Stimulated activated CD4-positive, alpha-beta T cell treated with anti-CD3 and anti-CD28 coated beads, Interleukin-15, amount 100 ng/mL, for 48 hours (primary cell): ENCODE results near the gene C2CD3.
"Not testable (repeated sequence)": the region's sequence is repeated elsewhere in the genome, so short reads cannot be mapped to it uniquely, and the experiment has no call there.

ENCODE experiments used
- DNase-seq, 2 donors: peaks; one replicate each; pipeline ENCODE4 v3.0.0-alpha.2; 2020; ENCODE audit warnings: low read depth in 2 of 2

The C2CD3 gene

GRCh38 chr11:74157169-74157568, 13.6 kb downstream of the C2CD3 start:
- DNase-seq = no peak

GRCh38 chr11:74154620-74155281, 16.1 kb downstream of the C2CD3 start:
- no peak for DNase-seq

DNA sequence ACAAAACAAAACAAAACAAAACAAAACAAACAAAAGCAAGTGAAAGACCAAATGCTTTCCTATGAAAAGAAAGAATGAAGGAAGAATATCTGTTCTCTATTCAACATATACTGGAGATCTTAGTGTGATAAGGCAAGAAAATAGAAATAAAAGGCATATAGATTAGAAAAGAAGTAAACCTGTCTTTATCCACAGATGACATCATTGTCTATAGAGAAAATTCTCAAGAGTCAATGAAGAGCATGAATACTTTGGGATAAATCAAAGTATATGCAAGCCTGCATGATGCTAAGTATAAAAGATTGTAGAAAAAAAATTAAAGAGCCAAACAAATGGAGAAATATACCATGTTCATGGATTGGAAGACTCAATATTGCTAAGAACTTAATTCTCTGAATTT, 17.6 kb downstream of the C2CD3 start:
- DNase-seq = no peak

GRCh38 chr11:74147199-74147929, 23.4 kb downstream of the C2CD3 start:
- no peak for DNase-seq

GRCh38 chr11:74144592-74144991, 26.2 kb downstream of the C2CD3 start:
- no peak for DNase-seq

- DNase-seq = no peak
Measured at GRCh38 chr11:74142624-74143023, 28.2 kb downstream of the C2CD3 start.

DNA sequence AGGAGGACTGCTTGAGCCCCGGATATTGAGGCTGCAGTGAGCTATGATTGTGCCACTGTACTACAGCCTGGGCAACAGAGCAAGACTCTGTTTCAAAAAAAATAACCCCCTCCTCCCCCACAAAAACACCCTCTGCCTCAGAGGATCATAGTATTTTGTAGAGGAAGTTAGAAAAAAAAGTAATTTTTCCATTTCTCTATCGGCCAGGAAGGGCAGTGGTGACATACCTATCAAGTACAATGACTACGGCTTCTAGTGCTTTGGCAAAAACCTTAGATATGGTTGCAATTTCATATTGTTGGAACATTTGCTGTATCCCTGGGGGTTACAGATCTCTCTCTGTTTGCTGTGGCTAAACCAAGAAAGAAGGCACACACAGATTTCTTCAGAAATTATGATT, 28.9 kb downstream of the C2CD3 start:
- DNase-seq = no peak

DNA sequence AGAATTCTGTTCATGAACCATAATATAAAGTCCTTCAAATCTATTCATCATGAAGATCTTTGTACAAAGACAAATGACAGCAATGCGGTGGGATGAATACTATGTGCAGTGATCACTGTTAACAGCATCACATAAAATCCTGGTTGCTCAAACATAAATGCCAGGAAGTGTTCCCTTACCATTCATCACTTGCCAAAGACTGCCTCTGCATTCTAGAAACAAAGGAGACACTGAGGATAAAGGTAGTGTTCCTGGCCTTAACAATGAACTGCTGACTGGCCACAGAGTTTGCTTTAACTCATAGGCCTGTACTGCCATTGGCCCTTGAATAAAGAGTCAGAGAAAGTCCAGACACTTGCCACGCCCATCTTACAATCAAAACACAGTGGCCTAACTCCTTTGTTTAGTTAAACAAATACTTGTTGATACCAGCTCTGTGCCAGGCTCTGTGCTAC, 29.5 kb downstream of the C2CD3 start:
- no peak for DNase-seq

GRCh38 chr11:74139919-74140431, 30.8 kb downstream of the C2CD3 start:
- not testable (repeated sequence) for DNase-seq

DNA sequence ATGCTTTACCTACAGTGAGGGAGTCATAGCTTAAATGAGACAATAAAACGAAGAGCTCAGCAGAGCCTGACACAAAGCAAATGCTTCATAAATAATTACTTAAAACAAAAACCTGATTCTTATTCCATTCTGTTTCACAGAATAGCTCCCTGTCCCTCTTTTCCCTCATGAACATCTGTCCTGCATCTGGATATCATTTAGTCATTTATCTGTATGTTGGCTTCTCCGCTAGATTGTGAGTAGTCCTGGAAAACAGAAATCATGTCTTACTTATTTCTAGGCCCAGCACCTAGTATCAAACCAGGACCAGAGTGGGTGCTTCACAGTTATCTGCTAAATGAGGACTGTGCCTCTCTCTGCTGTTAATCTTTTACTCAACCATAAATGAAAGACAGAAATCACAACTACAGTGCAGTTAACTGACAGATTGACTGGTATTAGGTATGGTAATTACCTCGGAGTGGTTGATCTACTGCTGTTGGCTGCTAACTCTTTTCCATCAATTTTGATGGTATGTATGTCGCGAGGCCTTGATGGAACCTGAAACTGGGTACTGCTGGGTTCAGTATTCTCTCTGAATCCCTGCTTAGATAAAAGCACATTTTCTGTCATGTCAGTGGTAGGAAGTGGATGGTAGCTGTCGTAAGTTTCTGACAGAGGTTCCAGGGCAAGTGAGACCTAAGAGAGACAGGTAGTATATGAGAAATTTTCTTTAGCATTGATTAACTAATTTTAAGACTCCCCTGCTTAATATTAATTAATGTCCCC, 31.5 kb downstream of the C2CD3 start:
- DNase-seq = no peak

GRCh38 chr11:74138572-74138971, 32.2 kb downstream of the C2CD3 start:
- DNase-seq = no peak

DNA sequence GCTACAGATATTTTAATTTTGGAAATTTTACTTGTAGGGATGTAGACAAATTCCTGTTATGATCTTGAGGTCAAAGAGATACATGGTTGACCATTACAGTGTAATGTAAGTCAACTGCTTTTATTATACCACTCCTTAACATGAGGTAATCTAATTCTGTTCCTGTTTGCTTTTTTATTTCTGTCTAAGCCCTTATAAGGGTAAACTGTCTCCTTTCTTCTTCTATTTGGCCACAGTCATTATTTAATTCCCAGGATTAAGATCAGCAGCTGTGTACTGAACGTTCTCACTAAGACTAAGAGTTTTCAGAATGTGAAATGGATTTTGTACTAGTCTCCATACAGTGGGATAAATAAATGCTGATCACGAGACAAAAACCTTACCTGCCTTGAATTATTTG, 32.8 kb downstream of the C2CD3 start:
- no peak for DNase-seq

DNA sequence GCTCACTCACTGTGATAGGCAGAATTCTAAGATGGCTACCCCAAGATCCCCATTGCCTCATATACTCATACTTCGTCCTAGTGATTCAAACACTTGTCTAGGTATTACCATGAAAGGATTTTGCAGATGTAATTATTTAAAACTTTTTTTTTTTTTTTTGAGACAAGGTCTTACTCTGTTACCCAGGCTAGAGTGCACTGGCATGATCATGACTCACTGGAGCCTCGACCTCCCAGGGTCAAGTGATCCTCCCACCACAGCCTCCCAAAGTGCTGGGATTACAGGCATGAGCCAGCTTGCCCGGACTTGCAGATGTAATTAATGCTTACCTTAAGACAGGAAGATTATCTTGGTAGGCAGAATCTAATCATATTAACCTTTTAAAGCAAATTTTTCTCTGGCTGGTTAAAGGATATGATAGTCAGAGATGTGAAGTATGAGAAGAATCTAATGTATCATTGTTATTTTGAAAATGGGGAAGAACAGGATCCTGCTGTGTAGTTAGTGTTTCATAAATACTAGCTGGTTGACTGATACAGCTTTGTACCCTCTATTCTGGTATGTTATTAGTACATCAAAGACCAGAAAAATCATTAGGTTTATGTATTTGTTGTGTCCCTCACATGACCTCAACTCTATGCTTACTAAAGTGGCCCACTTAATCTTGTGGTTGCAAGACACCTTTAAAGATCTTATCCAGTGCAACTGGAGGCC, 35.5 kb downstream of the C2CD3 start:
- no peak for DNase-seq

- DNase-seq = no peak
Measured at GRCh38 chr11:74134661-74135060, 36.1 kb downstream of the C2CD3 start.

DNA sequence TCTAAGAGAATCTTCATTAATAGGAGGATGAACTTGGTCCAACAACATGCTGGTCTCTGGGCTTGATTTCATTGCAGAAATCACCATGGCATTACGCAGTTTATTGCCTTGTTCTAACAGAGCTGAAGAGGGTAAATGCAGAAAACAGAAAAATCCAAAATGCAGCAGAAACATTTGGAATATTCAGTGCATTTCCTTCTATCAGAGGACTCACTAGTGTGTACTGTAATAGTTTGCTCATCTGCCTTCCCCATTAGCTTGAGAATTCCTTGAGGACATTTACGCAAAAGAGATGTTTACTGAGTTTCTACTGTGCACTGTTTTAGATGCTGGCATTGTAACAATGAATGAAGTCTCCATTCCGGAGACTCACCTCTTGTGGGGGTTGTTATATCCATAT, 37.4 kb downstream of the C2CD3 start:
- no peak for DNase-seq

DNA sequence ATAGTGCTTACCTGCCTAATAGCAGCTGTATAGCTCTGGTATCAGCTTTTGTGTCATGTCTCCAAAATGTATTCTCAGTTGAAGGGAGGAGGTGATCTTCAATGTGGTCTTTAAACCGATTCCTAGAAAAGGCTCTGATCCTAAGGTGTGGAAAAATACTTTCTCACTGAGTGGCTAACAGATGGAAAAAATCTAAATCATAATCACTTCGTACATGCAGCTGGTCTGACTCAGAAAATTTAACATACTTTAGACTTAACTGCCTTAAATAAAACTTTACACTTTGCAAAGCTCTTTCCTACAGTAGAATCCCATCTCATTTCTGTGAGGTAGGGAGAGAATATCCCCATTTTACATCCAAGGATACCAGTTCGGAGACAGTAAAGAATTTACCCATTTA, 38.0 kb downstream of the C2CD3 start:
- DNase-seq = no peak

GRCh38 chr11:74129121-74129520, 41.7 kb downstream of the C2CD3 start:
- DNase-seq = not testable (repeated sequence)

GRCh38 chr11:74123008-74123448, 47.8 kb downstream of the C2CD3 start:
- no peak for DNase-seq

- DNase-seq = no peak
Measured at GRCh38 chr11:74121804-74122203, 49.0 kb downstream of the C2CD3 start.

DNA sequence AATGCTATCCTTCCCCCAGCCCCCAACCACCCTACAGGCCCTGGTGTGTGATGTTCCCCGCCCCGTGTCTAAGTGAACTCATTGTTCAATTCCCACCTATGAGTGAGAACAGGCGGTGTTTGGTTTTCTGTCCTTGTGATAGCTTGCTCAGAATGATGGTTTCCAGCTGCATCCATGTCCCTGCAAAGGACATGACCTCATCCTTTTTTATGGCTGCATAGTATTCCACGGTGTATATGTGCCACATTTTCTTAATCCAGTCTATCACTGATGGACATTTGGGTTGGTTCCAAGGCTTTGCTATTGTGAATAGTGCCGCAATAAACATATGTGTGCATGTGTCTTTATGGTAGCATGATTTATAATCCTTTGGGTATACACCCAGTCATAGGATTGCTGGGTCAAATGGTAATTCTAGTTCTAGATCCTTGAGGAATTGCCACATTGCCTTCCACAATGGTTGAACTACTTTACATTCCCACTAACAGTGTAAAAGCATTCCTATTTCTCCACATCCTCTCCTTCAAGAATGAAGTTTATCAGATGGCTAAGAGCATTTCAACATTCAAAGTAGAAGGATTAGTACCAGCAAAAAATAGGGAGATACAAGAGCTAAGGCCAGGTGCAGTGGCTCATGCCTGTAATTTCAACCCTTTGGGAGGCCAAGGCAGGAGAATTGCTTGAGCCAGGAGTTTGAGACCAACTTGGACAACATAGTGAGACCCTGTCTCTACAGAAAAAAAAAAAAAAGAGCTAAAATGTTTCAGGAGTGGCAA, 50.4 kb downstream of the C2CD3 start:
- DNase-seq = not testable (repeated sequence)

DNA sequence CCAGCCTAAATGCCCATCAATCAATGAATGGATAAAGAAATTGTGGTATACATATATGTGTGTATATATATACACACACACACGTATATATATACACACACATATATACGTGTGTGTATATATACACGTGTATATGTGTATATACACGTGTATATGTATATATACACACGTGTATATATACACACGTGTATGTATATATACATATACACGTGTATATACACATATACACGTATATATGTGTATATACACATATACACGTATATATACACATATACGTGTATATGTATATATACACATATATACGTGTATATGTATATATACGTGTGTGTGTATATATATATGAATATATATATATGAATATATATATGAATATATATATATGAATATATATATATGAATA, 54.1 kb downstream of the C2CD3 start:
- DNase-seq = no peak
